ENCODE measurements around the gene FOXP1. TPM values are rescaled to one million over a fixed set of nuclear protein-coding genes. Genes with fewer than 3 reads are reported as not detected.

Gene FOXP1
- total and polyA plus RNA-seq, 9 of the 15 experiments (the other 6 are each of a cell fraction or from before 2014, with no cell fraction given): 7.7 to 34.5 (median 13.7) TPM

- Histone ChIP-seq H3K27ac (ENCODE audit: extremely low read depth, low read depth, low read length) (no peak overlapping the region), H3K4me1 (replicated peaks in 1 of 2; ENCODE audit: control insufficient read depth in 2 of 2, insufficient read depth in 2 of 2, low read length in 2 of 2) (peaks cover 0 to 4% of the 10 kb centered on the region in 2 experiments; a peak in 1 of 5 replicates), H3K9me3 (replicated peaks; ENCODE audit: control insufficient read depth, insufficient read depth, low read depth, low read length) (no peaks in the 10 kb centered on the region), H3K9me1 (ENCODE audit: control insufficient read depth, insufficient read depth, low read length) (no peaks in the 10 kb centered on the region), H3K27me3 (ENCODE audit: control insufficient read depth in 2 of 2, insufficient read depth in 2 of 2, low read length in 2 of 2) (no peaks in the 10 kb centered on the region), H4K20me1 (replicated peaks; ENCODE audit: control insufficient read depth, insufficient read depth, low read length) (no peaks in the 10 kb centered on the region), H3K79me2 (ENCODE audit: control insufficient read depth, insufficient read depth, low read length) (no peaks in the 10 kb centered on the region), H3K4me3 (no peak overlapping the region), H2AFZ (ENCODE audit: low read depth, low read length) (no peak overlapping the region), H3K36me3 (ENCODE audit: control insufficient read depth, insufficient read depth, low read length) (no peaks in the 10 kb centered on the region), H3K9ac (ENCODE audit: insufficient read depth in 1 of 2, low read depth in 2 of 2, low read length in 2 of 2) (no peak overlapping the region), H3K4me2 (ENCODE audit: insufficient read depth, low read length) (no peak overlapping the region)
- ATAC-seq: no peak
- no peak for FAIRE-seq
- ChIA-PET CTCF (ENCODE audit: low intra/inter-chr PET ratio) (no interaction called here), POLR2A (no interaction called here)
- TF ChIP-seq NFRKB (IDR thresholded peaks at IDR 0.05; ENCODE audit: low read depth) (no peak), ZFP1 (CRISPR knock-in tag; IDR thresholded peaks at IDR 0.05) (no peak), FOS (IDR thresholded peaks at IDR 0.05; ENCODE audit: extremely low read depth, insufficient read length) (no peak), CBX3 (IDR thresholded peaks at IDR 0.05; ENCODE audit: borderline replicate concordance in 1 of 2, low read length in 2 of 2) (no peak), ZFX (CRISPR knock-in tag; IDR thresholded peaks at IDR 0.05) (no peak)
- 83% methylated on average over 2 of the region's 2 CpGs for WGBS (ENCODE audit: insufficient coverage, low coverage, missing lambda C conversion rate)
- intact Hi-C loops (cut with micrococcal nuclease): no loop called here
- in situ Hi-C loops (cut with MboI): loop anchor here (25.0 kb wide), 1 partner anchor 563 kb away; no protein-coding TSS in a partner anchor
- DNase-seq (ENCODE audit: extremely low read depth in 1 of 4, low spot score in 3 of 4): no peak
- no TSS peak for BruUV-seq (replicated peaks)
Measured at GRCh38 chr3:71575433-71575832, 8.1 kb downstream of the FOXP1 start.

- in situ Hi-C loops (cut with MboI) (no loop called here), intact Hi-C loops (cut with micrococcal nuclease) (no loop called here)
- no peak for TF ChIP-seq ZBTB34 (CRISPR knock-in tag; IDR thresholded peaks at IDR 0.05)
- TF ChIP-seq TFAM (CRISPR knock-in tag; conservative IDR thresholded peaks at IDR 0.05): no peak
- Histone ChIP-seq H4K20me1 (replicated peaks; ENCODE audit: control insufficient read depth, insufficient read depth, low read length) (no peaks in the 10 kb centered on the region), H3K27ac (ENCODE audit: extremely low read depth, low read depth, low read length) (no peak overlapping the region), H3K9me3 (replicated peaks; ENCODE audit: control insufficient read depth, insufficient read depth, low read depth, low read length) (no peaks in the 10 kb centered on the region), H3K9ac (ENCODE audit: insufficient read depth in 1 of 2, low read depth in 2 of 2, low read length in 2 of 2) (no peak overlapping the region), H3K9me1 (ENCODE audit: control insufficient read depth, insufficient read depth, low read length) (no peaks in the 10 kb centered on the region), H3K36me3 (ENCODE audit: control insufficient read depth, insufficient read depth, low read length) (0 out of 3 replicates have a peak, but pooled peaks cover 3% of the 10 kb centered on the region), H3K4me2 (ENCODE audit: insufficient read depth, low read length) (no peak overlapping the region), H3K79me2 (ENCODE audit: control insufficient read depth, insufficient read depth, low read length) (no peaks in the 10 kb centered on the region), H3K4me1 (replicated peaks in 1 of 2; ENCODE audit: control insufficient read depth in 2 of 2, insufficient read depth in 2 of 2, low read length in 2 of 2) (no peaks in the 10 kb centered on the region), H3K27me3 (ENCODE audit: control insufficient read depth in 2 of 2, insufficient read depth in 2 of 2, low read length in 2 of 2) (no peaks in the 10 kb centered on the region), H3K4me3 (no peak overlapping the region), H2AFZ (ENCODE audit: low read depth, low read length) (no peak overlapping the region)
- ChIA-PET CTCF (ENCODE audit: low intra/inter-chr PET ratio) (no interaction called here), POLR2A (interaction anchor here (0.6 kb wide), 1 partner anchor 509 kb away, joined by 4 read pairs; no protein-coding TSS in a partner anchor)
- no TSS peak for BruUV-seq (replicated peaks)
- DNase-seq (ENCODE audit: extremely low read depth in 1 of 4, low spot score in 3 of 4) (no peak), ATAC-seq (no peak), FAIRE-seq (no peak)
- 67% methylated on average over 3 of the region's 5 CpGs for WGBS (ENCODE audit: insufficient coverage, low coverage, missing lambda C conversion rate)
Measured at GRCh38 chr3:71573181-71573580, 10.3 kb downstream of the FOXP1 start.
